Astrocyte (in vitro differentiated cells and primary cell): ENCODE results near the gene KRTAP19-6.
"Not testable (repeated sequence)": the region's sequence is repeated elsewhere in the genome, so short reads cannot be mapped to it uniquely, and the experiment has no call there.

Experiments
- CTCF ChIP-seq: IDR thresholded peaks from 2 replicates; pipeline ENCODE4 v1.5.1; 2011; ENCODE audit warnings: low read depth, mild to moderate bottlenecking, inconsistent platforms, low read length, moderate library complexity; ENCODE audit not compliant: insufficient read depth
- EZH2 ChIP-seq: IDR thresholded peaks from 2 replicates; pipeline ENCODE4 v1.6.1; 2012; ENCODE audit warnings: mild to moderate bottlenecking, low read length, inconsistent platforms; ENCODE audit not compliant: insufficient read depth

- not testable (repeated sequence) for TF ChIP-seq CTCF, EZH2
Measured at GRCh38 chr21:30505621-30506205, 36.0 kb downstream of the KRTAP19-6 start.
